Tibial nerve (tissue), 4 donors: ENCODE measurements around the gene SUSD1. TPM values are rescaled to one million over a fixed set of nuclear protein-coding genes. Genes with fewer than 3 reads are reported as not detected.

ENCODE experiments used
- DNase-seq, 2 donors: peaks; one replicate each; pipeline ENCODE4 v3.0.0-alpha.2; 2019; ENCODE audit warnings: low spot score in 2 of 2
- H3K27ac ChIP-seq, 4 donors: fragments of 200-600 bp; sonication (generic) in 3 of 4; one replicate each; pipeline ENCODE4 v1.5.1; 2017 to 2019; ENCODE audit warnings: mild to moderate bottlenecking in 1 of 4
- H3K27me3 ChIP-seq, 2 donors: fragments of 200-600 bp; sonication (generic) in 1 of 2; one replicate each; pipeline versions ENCODE4 v1.5.1 to v1.6.0; 2017 to 2019
- H3K36me3 ChIP-seq, 3 donors: fragments of 200-600 bp; sonication (generic); one replicate each; pipeline ENCODE4 v1.5.1; 2018 to 2019
- H3K4me1 ChIP-seq, 4 donors: fragments of 200-600 bp; sonication (generic) in 3 of 4; one replicate each; pipeline ENCODE4 v1.5.1; 2017 to 2019
- H3K4me3 ChIP-seq, 4 donors: fragments of 200-600 bp; sonication (generic) in 3 of 4; one replicate each; pipeline ENCODE4 v1.5.1; 2017 to 2019; ENCODE audit warnings: mild to moderate bottlenecking in 1 of 4, moderate library complexity in 1 of 4
- H3K9me3 ChIP-seq, 4 donors: fragments of 200-600 bp; sonication (generic) in 3 of 4; one replicate each; pipeline ENCODE4 v1.5.1; 2017 to 2019
- CTCF ChIP-seq, 5 experiments: fragments of 200-600 bp in 3 of 5; fragments of 450-650 bp in 2 of 5; sonication (generic) in 3 of 5; IDR thresholded peaks; one replicate each; pipeline ENCODE4 v1.5.1; 2016 to 2019; ENCODE audit warnings: antibody characterized with exemption in 5 of 5, mild to moderate bottlenecking in 3 of 5, moderate library complexity in 2 of 5
- EP300 ChIP-seq, 2 donors: sonication (generic); formaldehyde crosslinking; IDR thresholded peaks; one replicate each; pipeline ENCODE4 v1.6.1; 2017; ENCODE audit warnings: antibody characterized with exemption in 2 of 2, mild to moderate bottlenecking in 1 of 2
- POLR2A ChIP-seq, 2 donors: fragments of 450-650 bp; IDR thresholded peaks; one replicate each; pipeline ENCODE4 v1.6.1; 2017; ENCODE audit warnings: antibody characterized with exemption in 2 of 2, mild to moderate bottlenecking in 2 of 2, moderate library complexity in 2 of 2
- WGBS, 2 donors: methylation state at CpG; one replicate each; pipeline ENCODE4 v1.1.5; 2018; 5-methylcytosine and 5-hydroxymethylcytosine counted together
- total RNA-seq, 4 donors: library from RNA; depleted of rRNA; stranded (reverse); fragments of >200 nt; gene quantifications; one replicate each; pipeline ENCODE4 v1.1.0, GENCODE V29; 2016

SUSD1 gene
- total RNA-seq, 4 donors from 2014 or later, result 6.9 to 19.8 (median 11.5) TPM

- TF ChIP-seq POLR2A (IDR thresholded peaks at IDR 0.05), result no peak
- no peak for TF ChIP-seq CTCF (IDR thresholded peaks at IDR 0.05)
- TF ChIP-seq EP300 (IDR thresholded peaks at IDR 0.05), result no peak
- Histone ChIP-seq H3K4me3 (no peak overlapping the region), H3K36me3 (peaks cover 0 to 77% (median 10%) of the 10 kb centered on the region in 3 donors), H3K4me1 (no peaks in the 10 kb centered on the region), H3K27ac (no peak overlapping the region), H3K9me3 (peaks cover 0 to 45% (median 7%) of the 10 kb centered on the region in 4 donors), H3K27me3 (no peaks in the 10 kb centered on the region)
- no peak for DNase-seq
- 92 to 97% methylated on average over 1 of the region's 1 CpG for WGBS, 2 donors
Observed at GRCh38 chr9:112207451-112207850, 32.4 kb upstream of the SUSD1 start.

- H3K9me3 ChIP-seq, result peaks cover 0 to 44% (median 7%) of the 10 kb centered on the region in 4 donors
Observed at GRCh38 chr9:112203536-112203935, 28.4 kb upstream of the SUSD1 start.

GRCh38 chr9:112200711-112201110 is 25.6 kb upstream of the SUSD1 start:
- H3K4me1 ChIP-seq, result no peaks in the 10 kb centered on the region
- H3K9me3 ChIP-seq, result peaks cover 0 to 20% (median 0%) of the 10 kb centered on the region in 4 donors
- H3K27me3 ChIP-seq, result no peaks in the 10 kb centered on the region
- H3K36me3 ChIP-seq, result peaks cover 0 to 10% (median 0%) of the 10 kb centered on the region in 3 donors
- no peak for DNase-seq
- H3K27ac ChIP-seq, result no peak overlapping the region
- WGBS, 2 donors, result 85 to 92% methylated on average over 5 of the region's 5 CpGs
- no peak overlapping the region for H3K4me3 ChIP-seq
- TF ChIP-seq EP300 (IDR thresholded peaks at IDR 0.05) (no peak), POLR2A (IDR thresholded peaks at IDR 0.05) (no peak), CTCF (IDR thresholded peaks at IDR 0.05) (no peak)

More at GRCh38 chr9:112203536-112203935, 28.4 kb upstream of the SUSD1 start:
- peaks cover 0 to 38% (median 10%) of the 10 kb centered on the region in 3 donors for H3K36me3 ChIP-seq
- H3K27ac ChIP-seq, result no peak overlapping the region
- no peak for DNase-seq
- H3K4me3 ChIP-seq, result no peak overlapping the region
- TF ChIP-seq EP300 (IDR thresholded peaks at IDR 0.05), result no peak
- no peak for TF ChIP-seq POLR2A (IDR thresholded peaks at IDR 0.05)
- TF ChIP-seq CTCF (IDR thresholded peaks at IDR 0.05), result no peak
- no peaks in the 10 kb centered on the region for H3K27me3 ChIP-seq
- 66 to 73% methylated on average over 2 of the region's 2 CpGs for WGBS, 2 donors
- H3K4me1 ChIP-seq, result no peaks in the 10 kb centered on the region

- Histone ChIP-seq H3K27me3 (no peaks in the 10 kb centered on the region), H3K36me3 (no peaks in the 10 kb centered on the region), H3K9me3 (peaks cover 0 to 11% (median 0%) of the 10 kb centered on the region in 4 donors), H3K4me1 (peaks cover 0 to 9% (median 0%) of the 10 kb centered on the region in 4 donors), H3K27ac (no peak overlapping the region), H3K4me3 (no peak overlapping the region)
- TF ChIP-seq EP300 (IDR thresholded peaks at IDR 0.05) (no peak), POLR2A (IDR thresholded peaks at IDR 0.05) (no peak), CTCF (IDR thresholded peaks at IDR 0.05) (no peak)
- WGBS, 2 donors, result 73 to 78% methylated on average over 4 of the region's 4 CpGs
- no peak for DNase-seq
Observed at GRCh38 chr9:112198646-112199045, 23.5 kb upstream of the SUSD1 start.

- Histone ChIP-seq H3K9me3 (no peaks in the 10 kb centered on the region), H3K4me3 (no peak overlapping the region), H3K27ac (peak overlapping the region in 3 of 4 donors; percentile 34 to 84 (median 72))
Observed at GRCh38 chr9:112194969-112195431, 19.9 kb upstream of the SUSD1 start.

More at GRCh38 chr9:112194969-112195431, 19.9 kb upstream of the SUSD1 start:
- 73 to 81% methylated on average over 4 of the region's 4 CpGs for WGBS, 2 donors
- TF ChIP-seq EP300 (IDR thresholded peaks at IDR 0.05), result peak in 1 of 2 donors; percentile 40
- no peak for TF ChIP-seq CTCF (IDR thresholded peaks at IDR 0.05)
- Histone ChIP-seq H3K36me3 (no peaks in the 10 kb centered on the region), H3K4me1 (peaks cover 0 to 9% (median 0%) of the 10 kb centered on the region in 4 donors), H3K27me3 (no peaks in the 10 kb centered on the region)
- no peak for DNase-seq
